Liver (tissue), 9 donors: ENCODE results near the gene DIP2C. TPM values are rescaled to one million over a fixed set of nuclear protein-coding genes. Genes with fewer than 3 reads are reported as not detected.

ENCODE experiments used
- DNase-seq: peaks from one replicate; pipeline ENCODE4 v3.0.0-alpha.2; 2017; ENCODE audit warnings: low spot score
- H3K27ac ChIP-seq, 2 donors: one replicate each; pipeline ENCODE4 v1.7.0; 2013; ENCODE audit warnings: inconsistent platforms in 2 of 2, low read length in 2 of 2, control low read depth in 1 of 2, low read depth in 1 of 2, mild to moderate bottlenecking in 1 of 2
- H3K27me3 ChIP-seq, 4 donors: one replicate each; pipeline versions ENCODE4 v1.6.1 to v1.7.0; 2013; ENCODE audit warnings: low read length in 3 of 4, inconsistent platforms in 1 of 4, mild to moderate bottlenecking in 1 of 4, moderate library complexity in 1 of 4; ENCODE audit not compliant: control insufficient read depth in 4 of 4, insufficient read depth in 4 of 4
- H3K36me3 ChIP-seq, 4 donors: one replicate each; pipeline versions ENCODE4 v1.6.1 to v1.7.0; 2013; ENCODE audit warnings: low read length in 3 of 4, mild to moderate bottlenecking in 3 of 4, low read depth in 1 of 4, moderate library complexity in 1 of 4; ENCODE audit not compliant: control insufficient read depth in 4 of 4, insufficient read depth in 3 of 4
- H3K4me1 ChIP-seq, 4 donors: one replicate each; pipeline versions ENCODE4 v1.6.1 to v1.7.0; 2013; ENCODE audit warnings: low read length in 3 of 4, mild to moderate bottlenecking in 3 of 4, moderate library complexity in 1 of 4; ENCODE audit not compliant: control insufficient read depth in 4 of 4, insufficient read depth in 4 of 4
- H3K4me3 ChIP-seq, 3 donors: one replicate each; pipeline versions ENCODE4 v1.6.1 to v1.7.0; 2013; ENCODE audit warnings: low read length in 3 of 3, control low read depth in 1 of 3, low read depth in 1 of 3, mild to moderate bottlenecking in 1 of 3
- H3K9ac ChIP-seq, 2 donors: one replicate each; pipeline ENCODE4 v1.7.0; 2013; ENCODE audit warnings: low read length in 2 of 2, mild to moderate bottlenecking in 2 of 2, moderate library complexity in 2 of 2, control low read depth in 1 of 2, low read depth in 1 of 2
- H3K9me3 ChIP-seq, 4 donors: one replicate each; pipeline versions ENCODE4 v1.6.1 to v1.7.0; 2013; ENCODE audit warnings: low read length in 3 of 4; ENCODE audit not compliant: control insufficient read depth in 4 of 4
- ATF3 ChIP-seq: IDR thresholded peaks from 2 replicates; pipeline ENCODE4 v1.6.1; 2016; ENCODE audit warnings: antibody characterized with exemption
- CTCF ChIP-seq: fragments of 150-350 bp; IDR thresholded peaks from 2 replicates; pipeline ENCODE4 v1.5.1; 2017; ENCODE audit warnings: improper control_type of control experiment, low read depth, low read length; ENCODE audit not compliant: missing input control
- EGR1 ChIP-seq, 2 donors: IDR thresholded peaks; 2 replicates each; pipeline ENCODE4 v1.6.1; 2016 to 2018; ENCODE audit warnings: antibody characterized with exemption in 2 of 2, low read depth in 2 of 2
- FOXA1 ChIP-seq: IDR thresholded peaks from 2 replicates; pipeline ENCODE4 v1.6.1; 2016; ENCODE audit warnings: antibody characterized with exemption
- FOXA2 ChIP-seq: IDR thresholded peaks from 2 replicates; pipeline ENCODE4 v1.6.1; 2016; ENCODE audit warnings: antibody characterized with exemption
- GABPA ChIP-seq, 2 donors: IDR thresholded peaks in 1 of 2; conservative IDR thresholded peaks in 1 of 2; 2 replicates each; pipeline ENCODE4 v1.6.1; 2016; ENCODE audit warnings: antibody characterized with exemption in 2 of 2, mild to moderate bottlenecking in 1 of 2, moderate library complexity in 1 of 2
- HNF4A ChIP-seq, 2 donors: conservative IDR thresholded peaks; 2 replicates each; pipeline ENCODE4 v1.6.1; 2016; ENCODE audit warnings: antibody characterized with exemption in 2 of 2, mild to moderate bottlenecking in 2 of 2
- HNF4G ChIP-seq: IDR thresholded peaks from 2 replicates; pipeline ENCODE4 v1.6.1; 2016; ENCODE audit warnings: antibody characterized with exemption
- JUND ChIP-seq, 2 donors: IDR thresholded peaks; 2 replicates each; pipeline ENCODE4 v1.6.1; 2016; ENCODE audit warnings: antibody characterized with exemption in 2 of 2
- MAX ChIP-seq: IDR thresholded peaks from 2 replicates; pipeline ENCODE4 v1.6.1; 2016; ENCODE audit warnings: antibody characterized with exemption
- NR2F2 ChIP-seq: IDR thresholded peaks from 2 replicates; pipeline ENCODE4 v1.6.1; 2016; ENCODE audit warnings: antibody characterized with exemption
- RAD21 ChIP-seq, 2 donors: IDR thresholded peaks; 2 replicates each; pipeline ENCODE4 v1.6.1; 2016; ENCODE audit warnings: antibody characterized with exemption in 2 of 2, mild to moderate bottlenecking in 2 of 2
- REST ChIP-seq: IDR thresholded peaks from 2 replicates; pipeline ENCODE4 v1.6.1; 2016; ENCODE audit warnings: antibody characterized with exemption, mild to moderate bottlenecking
- RXRA ChIP-seq, 2 donors: IDR thresholded peaks; 2 replicates each; pipeline ENCODE4 v1.6.1; 2017 to 2018; ENCODE audit warnings: antibody characterized with exemption in 2 of 2, mild to moderate bottlenecking in 1 of 2
- SP1 ChIP-seq: IDR thresholded peaks from 2 replicates; pipeline ENCODE4 v1.6.1; 2018; ENCODE audit warnings: antibody characterized with exemption, mild to moderate bottlenecking
- TAF1 ChIP-seq: conservative IDR thresholded peaks from 2 replicates; pipeline ENCODE4 v1.6.1; 2016; ENCODE audit warnings: antibody characterized with exemption, mild to moderate bottlenecking
- YY1 ChIP-seq: IDR thresholded peaks from 2 replicates; pipeline ENCODE4 v1.6.1; 2016; ENCODE audit warnings: antibody characterized with exemption, mild to moderate bottlenecking
- ZBTB33 ChIP-seq: IDR thresholded peaks from 2 replicates; pipeline ENCODE4 v1.6.1; 2016; ENCODE audit warnings: antibody characterized with exemption
- WGBS: extraction: QIAGEN DNeasy Blood & Tissue Kit; methylation state at CpG from one replicate; pipeline ENCODE4 v1.1.7; 2013; 5-methylcytosine and 5-hydroxymethylcytosine counted together
- polyA plus RNA-seq, 2 donors: library from polyadenylated mRNA; stranded (reverse) in 1 of 2; unstranded in 1 of 2; fragments of 200-250 nt in 1 of 2; fragments of >200 nt in 1 of 2; fragmentation: Nextera tagmentation in 1 of 2; extraction: Ambion mirVana in 1 of 2; gene quantifications; one replicate each; pipeline versions ENCODE4 v1.2.1 to v1.2.3, GENCODE V29; 2013 to 2015
- total RNA-seq, 2 donors: library from RNA; depleted of rRNA; stranded (reverse); fragments of >200 nt; gene quantifications; one replicate each; pipeline ENCODE4 v1.2.3, GENCODE V29; 2014
- donor health status: healthy.
- donor health status: healthy.
- donor health status: healthy.
- donor health status: healthy.
- donor health status: healthy.

DIP2C gene
- total and polyA plus RNA-seq, 4 donors: 4.2 to 12.2 (median 5.7) TPM

GRCh38 chr10:523925-524324 is 165.5 kb downstream of the DIP2C start:
- Histone ChIP-seq H3K4me3 (no peak overlapping the region), H3K27ac (no peak overlapping the region), H3K36me3 (no peaks in the 10 kb centered on the region), H3K9me3 (no peaks in the 10 kb centered on the region), H3K27me3 (no peaks in the 10 kb centered on the region), H3K4me1 (no peaks in the 10 kb centered on the region), H3K9ac (no peak overlapping the region)
- WGBS: 90% methylated on average over 8 of the region's 8 CpGs
- DNase-seq: no peak
- no peak for TF ChIP-seq RAD21 (IDR thresholded peaks at IDR 0.05)
- TF ChIP-seq YY1: no peak
- no peak for TF ChIP-seq REST
- TF ChIP-seq ZBTB33: no peak
- no peak for TF ChIP-seq FOXA2
- no peak for TF ChIP-seq RXRA (IDR thresholded peaks at IDR 0.05)
- no peak for TF ChIP-seq HNF4A (conservative IDR thresholded peaks at IDR 0.05)
- TF ChIP-seq JUND (IDR thresholded peaks at IDR 0.05): no peak
- TF ChIP-seq NR2F2: no peak
- TF ChIP-seq MAX: no peak
- TF ChIP-seq SP1: no peak
- TF ChIP-seq EGR1 (IDR thresholded peaks at IDR 0.05; ENCODE audit: low read depth in 2 of 2): no peak
- TF ChIP-seq ATF3: no peak
- TF ChIP-seq CTCF: no peak
- no peak for TF ChIP-seq GABPA (IDR thresholded peaks at IDR 0.05 in 1 of 2, conservative IDR thresholded peaks at IDR 0.05 in 1 of 2)

GRCh38 chr10:522350-522749 is 167.1 kb downstream of the DIP2C start:
- no peak for DNase-seq

More at GRCh38 chr10:522350-522749, 167.1 kb downstream of the DIP2C start:
- H3K27me3 ChIP-seq: no peaks in the 10 kb centered on the region
- WGBS: 86% methylated on average over 13 of the region's 13 CpGs
- no peak overlapping the region for H3K4me3 ChIP-seq
- H3K27ac ChIP-seq: no peak overlapping the region
- no peaks in the 10 kb centered on the region for H3K9me3 ChIP-seq
- H3K4me1 ChIP-seq: no peaks in the 10 kb centered on the region
- TF ChIP-seq RAD21 (IDR thresholded peaks at IDR 0.05): no peak
- no peak for TF ChIP-seq MAX
- no peak for TF ChIP-seq JUND (IDR thresholded peaks at IDR 0.05)
- no peak for TF ChIP-seq FOXA1
- TF ChIP-seq GABPA (IDR thresholded peaks at IDR 0.05 in 1 of 2, conservative IDR thresholded peaks at IDR 0.05 in 1 of 2): no peak
- no peak for TF ChIP-seq SP1
- no peak for TF ChIP-seq NR2F2
- TF ChIP-seq RXRA (IDR thresholded peaks at IDR 0.05): no peak
- no peak for TF ChIP-seq FOXA2
- no peak for TF ChIP-seq ZBTB33
- TF ChIP-seq ATF3: no peak
- no peak for TF ChIP-seq HNF4G
- no peak for TF ChIP-seq TAF1
- no peaks in the 10 kb centered on the region for H3K36me3 ChIP-seq
- H3K9ac ChIP-seq: no peak overlapping the region
